SK-N-SH (cell line): ENCODE measurements around the gene CLSTN2. TPM values are rescaled to one million over a fixed set of nuclear protein-coding genes. Genes with fewer than 3 reads are reported as not detected.

Source experiments
- CTCF ChIA-PET: fragments of 300-600, 350-600 bp; formaldehyde crosslinking; extraction: SDS; loops from one replicate; lab custom pipeline; 2021; lab: Yijun Ruan, JAX
- POLR2A ChIA-PET: fragments of 350-600 bp; sonication (Branson Sonifier 250); formaldehyde crosslinking; extraction: SDS; loops from one replicate; lab custom pipeline; 2020; ENCODE audit warnings: antibody characterized with exemption, inconsistent platforms; lab: Yijun Ruan, JAX
- DNase-seq: peaks from one replicate; pipeline ENCODE4 v3.0.0; 2012
- H2AFZ ChIP-seq: fragments of 200-600 bp; sonication (generic); 2 replicates; pipeline ENCODE4 v1.8.1; 2016; ENCODE audit warnings: antibody characterized with exemption, mild to moderate bottlenecking, low read depth
- H3F3A ChIP-seq: fragments of 200-600 bp; sonication (generic); replicated peaks from 2 replicates; pipeline ENCODE3; 2016; ENCODE audit warnings: antibody characterized with exemption, mild to moderate bottlenecking; ENCODE audit not compliant: insufficient read depth
- H3K27ac ChIP-seq, 2 experiments: fragments of 200-500 bp in 1 of 2; fragments of 200-600 bp in 1 of 2; sonication (Bioruptor generic) in 1 of 2; sonication (generic), shearing (Covaris generic) in 1 of 2; 2 replicates each; pipeline versions ENCODE4 v1.5.1 to v1.6.1; 2014 to 2016; ENCODE audit warnings: low read depth in 2 of 2, inconsistent platforms in 1 of 2, low read length in 1 of 2, mild to moderate bottlenecking in 1 of 2, mixed read lengths in 1 of 2
- H3K27me3 ChIP-seq: fragments of 200-600 bp; sonication (generic), shearing (Covaris generic); 2 replicates; pipeline ENCODE4 v1.6.1; 2016; ENCODE audit warnings: mixed run types; ENCODE audit not compliant: insufficient read depth
- H3K36me3 ChIP-seq, 2 experiments: fragments of 200-500 bp in 1 of 2; fragments of 200-600 bp in 1 of 2; sonication (Bioruptor generic) in 1 of 2; sonication (generic) in 1 of 2; replicated peaks in 1 of 2; 2 replicates each; pipeline versions ENCODE3 to v1.5.1; 2014 to 2016; ENCODE audit warnings: low read length in 1 of 2, mild to moderate bottlenecking in 1 of 2; ENCODE audit not compliant: insufficient read depth in 2 of 2, control insufficient read depth in 1 of 2
- H3K4me1 ChIP-seq, 2 experiments: fragments of 200-500 bp in 1 of 2; fragments of 200-600 bp in 1 of 2; sonication (Bioruptor generic) in 1 of 2; sonication (generic), shearing (Covaris generic) in 1 of 2; 2 replicates each; pipeline versions ENCODE4 v1.5.1 to v1.6.1; 2014 to 2016; ENCODE audit warnings: low read depth in 1 of 2, low read length in 1 of 2, mixed run types in 1 of 2; ENCODE audit not compliant: insufficient read depth in 2 of 2, control insufficient read depth in 1 of 2
- H3K4me2 ChIP-seq: fragments of 200-600 bp; sonication (generic), shearing (Covaris generic); 2 replicates; pipeline ENCODE4 v1.6.1; 2017; ENCODE audit warnings: mixed run types
- H3K4me3 ChIP-seq, 2 experiments: fragments of 200-500 bp in 1 of 2; fragments of 200-600 bp in 1 of 2; sonication (Bioruptor generic) in 1 of 2; sonication (generic), shearing (Covaris generic) in 1 of 2; 2 replicates each; pipeline versions ENCODE4 v1.5.1 to v1.8.1; 2014 to 2016; ENCODE audit warnings: low read depth in 2 of 2, inconsistent platforms in 1 of 2, low read length in 1 of 2, mild to moderate bottlenecking in 1 of 2, mixed read lengths in 1 of 2, moderate library complexity in 1 of 2
- H3K79me2 ChIP-seq: fragments of 200-600 bp; sonication (generic); 2 replicates; pipeline ENCODE4 v1.8.1; 2017; ENCODE audit warnings: mild to moderate bottlenecking; ENCODE audit not compliant: insufficient read depth
- H3K9ac ChIP-seq: fragments of 200-600 bp; sonication (generic); 2 replicates; pipeline ENCODE4 v1.6.1; 2017; ENCODE audit warnings: mixed run types
- H3K9me2 ChIP-seq: fragments of 200-600 bp; sonication (generic); 2 replicates; pipeline ENCODE4 v1.6.1; 2017; ENCODE audit warnings: mixed run types
- H3K9me3 ChIP-seq: fragments of 200-600 bp; sonication (generic); 2 replicates; pipeline ENCODE4 v1.6.1; 2017; ENCODE audit warnings: mixed run types, mild to moderate bottlenecking, moderate library complexity
- H4K20me1 ChIP-seq: fragments of 200-600 bp; sonication (generic); 2 replicates; pipeline ENCODE4 v1.6.1; 2017; ENCODE audit warnings: mild to moderate bottlenecking, mixed run types; ENCODE audit not compliant: insufficient read depth
- CHD2 ChIP-seq: fragments of 150-350 bp; IDR thresholded peaks from 2 replicates; pipeline ENCODE4 v1.6.1; 2018; ENCODE audit warnings: low read length; ENCODE audit not compliant: partially characterized antibody
- EZH2phosphoT487 ChIP-seq: fragments of 200-600 bp; sonication (generic); IDR thresholded peaks from 2 replicates; pipeline ENCODE4 v1.6.1; 2017; ENCODE audit warnings: low read depth, mixed run types, mild to moderate bottlenecking, antibody characterized with exemption, moderate library complexity, borderline replicate concordance
- FOXJ3 ChIP-seq: sonication (generic); formaldehyde crosslinking; IDR thresholded peaks from 2 replicates; pipeline ENCODE4 v1.5.1; 2020; ENCODE audit warnings: mild to moderate bottlenecking, missing genetic modification reagents
- FOXM1 ChIP-seq: IDR thresholded peaks from 2 replicates; pipeline ENCODE4 v1.4.0; 2012; ENCODE audit warnings: low read depth, mild to moderate bottlenecking
- GABPA ChIP-seq: IDR thresholded peaks from 2 replicates; pipeline ENCODE4 v1.4.0; 2012; ENCODE audit warnings: low read depth, mild to moderate bottlenecking
- JUND ChIP-seq: IDR thresholded peaks from 2 replicates; pipeline ENCODE4 v1.4.0; 2012
- MEF2A ChIP-seq: IDR thresholded peaks from 2 replicates; pipeline ENCODE4 v1.4.0; 2012; ENCODE audit warnings: low read depth, borderline replicate concordance
- POLR2AphosphoS5 ChIP-seq: IDR thresholded peaks from 2 replicates; pipeline ENCODE4 v1.6.1; 2012; ENCODE audit warnings: low read depth, low read length
- RAD21 ChIP-seq: IDR thresholded peaks from 2 replicates; pipeline ENCODE4 v1.6.1; 2012; ENCODE audit warnings: mild to moderate bottlenecking, low read length
- RCOR1 ChIP-seq: fragments of 150-350 bp; IDR thresholded peaks from 2 replicates; pipeline ENCODE4 v1.6.1; 2017; ENCODE audit warnings: antibody characterized with exemption, low read length
- RXRA ChIP-seq: IDR thresholded peaks from 2 replicates; pipeline ENCODE4 v1.4.0; 2012; ENCODE audit warnings: low read depth, mild to moderate bottlenecking, borderline replicate concordance
- SIN3A ChIP-seq: IDR thresholded peaks from 2 replicates; pipeline ENCODE4 v1.6.1; 2012; ENCODE audit warnings: low read depth, mild to moderate bottlenecking, low read length, moderate library complexity, borderline replicate concordance
- SMC3 ChIP-seq: IDR thresholded peaks from 2 replicates; pipeline ENCODE4 v1.6.1; 2012; ENCODE audit warnings: low read depth, low read length, improper control_type of control experiment
- TAF1 ChIP-seq: IDR thresholded peaks from 2 replicates; pipeline ENCODE4 v1.6.1; 2012; ENCODE audit warnings: low read depth, mild to moderate bottlenecking, low read length, moderate library complexity, borderline replicate concordance
- TCF12 ChIP-seq: IDR thresholded peaks from 2 replicates; pipeline ENCODE4 v1.4.0; 2012
- YY1 ChIP-seq: IDR thresholded peaks from 2 replicates; pipeline ENCODE4 v1.4.0; 2012; ENCODE audit warnings: low read depth, mild to moderate bottlenecking
- WGBS: methylation state at CpG from one replicate; pipeline ENCODE4 v1.1.6; 2017; ENCODE audit warnings: low lambda C conversion rate; 5-methylcytosine and 5-hydroxymethylcytosine counted together
- polyA plus RNA-seq, 3 experiments: library from polyadenylated mRNA; depleted of rRNA; stranded (reverse); fragments of >200 nt; gene quantifications; 2 replicates each; pipeline ENCODE4 v1.2.3, GENCODE V29; 2012
- TF ChIP-seq, protein P1 (sequence below): fragments of 150-350 bp; IDR thresholded peaks from 2 replicates; pipeline ENCODE4 v1.6.1; 2016; ENCODE audit warnings: mild to moderate bottlenecking, low read depth, low read length
- TF ChIP-seq, protein P2 (sequence below): IDR thresholded peaks from 2 replicates; pipeline ENCODE4 v1.6.1; 2012; ENCODE audit warnings: mild to moderate bottlenecking, low read depth, low read length, moderate library complexity
- TF ChIP-seq, protein P3 (sequence below): fragments of 200-600 bp; sonication (generic); IDR thresholded peaks from 2 replicates; pipeline ENCODE4 v1.6.1; 2017; ENCODE audit warnings: antibody characterized with exemption, mild to moderate bottlenecking, moderate library complexity
- TF ChIP-seq, protein P4 (sequence below): IDR thresholded peaks from 2 replicates; pipeline ENCODE4 v1.4.0; 2012; ENCODE audit warnings: low read depth, borderline replicate concordance
- TF ChIP-seq, protein P5 (sequence below): fragments of 150-350 bp; IDR thresholded peaks from 2 replicates; pipeline ENCODE4 v1.6.1; 2017; ENCODE audit warnings: antibody characterized with exemption, low read length, low read depth, borderline replicate concordance
- TF ChIP-seq, protein P6 (sequence below): IDR thresholded peaks from 2 replicates; pipeline ENCODE4 v1.4.0; 2012; ENCODE audit warnings: low read depth

CLSTN2 gene
- polyA plus RNA-seq, 1 of the 3 experiments (the other 2 are of a cell fraction): 0.02 TPM

DNA sequence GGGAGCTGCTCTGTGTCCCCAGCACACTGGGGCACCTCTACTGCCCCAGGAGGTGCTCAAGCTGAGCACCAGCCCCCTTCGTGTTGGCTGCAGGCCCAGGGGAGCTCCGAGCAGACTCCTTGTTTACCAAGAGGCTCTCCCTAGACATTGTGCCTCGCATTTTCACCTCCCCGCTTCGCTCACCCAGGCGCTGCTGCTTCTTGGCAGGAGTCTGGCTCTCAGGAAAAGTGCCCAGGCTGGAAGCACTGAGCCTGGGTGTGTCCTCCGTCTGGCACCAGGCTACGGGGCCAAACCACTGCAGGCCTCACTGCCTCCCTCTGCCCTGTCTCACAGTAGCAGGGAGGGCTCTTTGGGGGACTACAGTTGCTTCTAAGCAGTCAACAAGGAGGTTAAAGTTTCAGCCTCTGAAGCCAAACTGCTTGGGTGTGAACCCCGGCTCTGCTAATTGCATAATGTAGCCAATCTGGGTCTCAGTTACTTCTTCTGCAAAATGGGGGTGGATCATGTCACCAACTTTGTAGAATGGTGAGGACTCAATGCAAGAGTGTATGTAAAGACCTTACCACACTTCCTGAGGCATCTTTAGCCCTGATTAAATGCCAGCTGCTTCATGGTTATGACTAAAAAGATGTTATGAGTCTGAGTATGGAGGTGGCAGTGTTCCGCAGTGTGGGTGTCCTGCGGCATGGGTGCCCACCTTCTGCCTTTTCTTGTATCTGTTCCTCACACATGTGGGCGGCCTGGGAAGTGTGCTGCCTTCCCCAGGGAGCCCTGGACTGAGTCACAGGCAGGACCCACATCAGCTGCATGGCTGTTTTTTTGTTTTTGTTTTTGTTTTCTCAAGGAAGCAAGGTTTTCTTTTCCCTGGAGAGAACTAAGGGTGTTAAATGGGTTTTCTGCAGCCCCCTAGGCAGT is 88.9 kb downstream of the CLSTN2 start:
- Histone ChIP-seq H3F3A (no peaks in the 10 kb centered on the region), H3K9me3 (no peaks in the 10 kb centered on the region), H4K20me1 (no peaks in the 10 kb centered on the region)

DNA sequence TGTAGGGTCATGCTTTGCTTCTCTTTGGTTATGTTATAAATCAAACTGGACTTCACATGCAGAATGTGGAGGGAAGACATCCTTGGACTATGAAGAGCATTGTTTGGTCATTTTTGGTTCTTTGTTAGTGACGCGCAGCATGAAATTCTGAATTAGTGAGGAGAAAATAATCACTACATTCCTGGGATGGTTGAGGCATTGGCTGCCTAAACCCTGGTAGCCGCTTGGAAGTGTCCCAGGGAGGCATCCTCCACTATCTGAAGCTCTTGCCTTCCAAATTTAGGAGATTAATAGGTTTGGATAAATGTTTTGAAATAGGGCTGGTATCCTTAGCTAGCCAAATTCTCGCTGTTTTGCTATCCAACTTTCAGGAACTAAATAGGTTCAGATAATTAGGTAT is 96.2 kb downstream of the CLSTN2 start:
- H3K4me1 ChIP-seq: peaks cover 0 to 4% of the 10 kb centered on the region in 2 experiments; a peak in 2 of 4 replicates
- WGBS: 55% methylated on average over 4 of the region's 4 CpGs
- DNase-seq: no peak
- no peaks in the 10 kb centered on the region for H3F3A ChIP-seq
- H3K4me2 ChIP-seq: no peak overlapping the region
- ChIA-PET CTCF (interaction anchor here (1.3 to 1.4 kb wide), 2 partner anchors 14 to 25 kb away, joined by 3 read pairs; no protein-coding TSS in a partner anchor), POLR2A (no interaction called here)
- no peak overlapping the region for H2AFZ ChIP-seq
- H3K9me3 ChIP-seq: no peaks in the 10 kb centered on the region
- H4K20me1 ChIP-seq: no peaks in the 10 kb centered on the region
- no peaks in the 10 kb centered on the region for H3K27me3 ChIP-seq
- H3K9me2 ChIP-seq: no peaks in the 10 kb centered on the region
- no peak overlapping the region for H3K4me3 ChIP-seq
- no peak overlapping the region for H3K27ac ChIP-seq
- no peaks in the 10 kb centered on the region for H3K36me3 ChIP-seq
- H3K79me2 ChIP-seq: no peaks in the 10 kb centered on the region
- H3K9ac ChIP-seq: no peak overlapping the region
- no peak for TF ChIP-seq RCOR1
- TF ChIP-seq, protein P1, sequence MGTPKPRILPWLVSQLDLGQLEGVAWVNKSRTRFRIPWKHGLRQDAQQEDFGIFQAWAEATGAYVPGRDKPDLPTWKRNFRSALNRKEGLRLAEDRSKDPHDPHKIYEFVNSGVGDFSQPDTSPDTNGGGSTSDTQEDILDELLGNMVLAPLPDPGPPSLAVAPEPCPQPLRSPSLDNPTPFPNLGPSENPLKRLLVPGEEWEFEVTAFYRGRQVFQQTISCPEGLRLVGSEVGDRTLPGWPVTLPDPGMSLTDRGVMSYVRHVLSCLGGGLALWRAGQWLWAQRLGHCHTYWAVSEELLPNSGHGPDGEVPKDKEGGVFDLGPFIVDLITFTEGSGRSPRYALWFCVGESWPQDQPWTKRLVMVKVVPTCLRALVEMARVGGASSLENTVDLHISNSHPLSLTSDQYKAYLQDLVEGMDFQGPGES: no peak
- no peak for TF ChIP-seq SIN3A
- TF ChIP-seq, protein P2, sequence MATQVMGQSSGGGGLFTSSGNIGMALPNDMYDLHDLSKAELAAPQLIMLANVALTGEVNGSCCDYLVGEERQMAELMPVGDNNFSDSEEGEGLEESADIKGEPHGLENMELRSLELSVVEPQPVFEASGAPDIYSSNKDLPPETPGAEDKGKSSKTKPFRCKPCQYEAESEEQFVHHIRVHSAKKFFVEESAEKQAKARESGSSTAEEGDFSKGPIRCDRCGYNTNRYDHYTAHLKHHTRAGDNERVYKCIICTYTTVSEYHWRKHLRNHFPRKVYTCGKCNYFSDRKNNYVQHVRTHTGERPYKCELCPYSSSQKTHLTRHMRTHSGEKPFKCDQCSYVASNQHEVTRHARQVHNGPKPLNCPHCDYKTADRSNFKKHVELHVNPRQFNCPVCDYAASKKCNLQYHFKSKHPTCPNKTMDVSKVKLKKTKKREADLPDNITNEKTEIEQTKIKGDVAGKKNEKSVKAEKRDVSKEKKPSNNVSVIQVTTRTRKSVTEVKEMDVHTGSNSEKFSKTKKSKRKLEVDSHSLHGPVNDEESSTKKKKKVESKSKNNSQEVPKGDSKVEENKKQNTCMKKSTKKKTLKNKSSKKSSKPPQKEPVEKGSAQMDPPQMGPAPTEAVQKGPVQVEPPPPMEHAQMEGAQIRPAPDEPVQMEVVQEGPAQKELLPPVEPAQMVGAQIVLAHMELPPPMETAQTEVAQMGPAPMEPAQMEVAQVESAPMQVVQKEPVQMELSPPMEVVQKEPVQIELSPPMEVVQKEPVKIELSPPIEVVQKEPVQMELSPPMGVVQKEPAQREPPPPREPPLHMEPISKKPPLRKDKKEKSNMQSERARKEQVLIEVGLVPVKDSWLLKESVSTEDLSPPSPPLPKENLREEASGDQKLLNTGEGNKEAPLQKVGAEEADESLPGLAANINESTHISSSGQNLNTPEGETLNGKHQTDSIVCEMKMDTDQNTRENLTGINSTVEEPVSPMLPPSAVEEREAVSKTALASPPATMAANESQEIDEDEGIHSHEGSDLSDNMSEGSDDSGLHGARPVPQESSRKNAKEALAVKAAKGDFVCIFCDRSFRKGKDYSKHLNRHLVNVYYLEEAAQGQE: no peak
- TF ChIP-seq YY1: no peak
- TF ChIP-seq FOXM1: no peak
- TF ChIP-seq, protein P3, sequence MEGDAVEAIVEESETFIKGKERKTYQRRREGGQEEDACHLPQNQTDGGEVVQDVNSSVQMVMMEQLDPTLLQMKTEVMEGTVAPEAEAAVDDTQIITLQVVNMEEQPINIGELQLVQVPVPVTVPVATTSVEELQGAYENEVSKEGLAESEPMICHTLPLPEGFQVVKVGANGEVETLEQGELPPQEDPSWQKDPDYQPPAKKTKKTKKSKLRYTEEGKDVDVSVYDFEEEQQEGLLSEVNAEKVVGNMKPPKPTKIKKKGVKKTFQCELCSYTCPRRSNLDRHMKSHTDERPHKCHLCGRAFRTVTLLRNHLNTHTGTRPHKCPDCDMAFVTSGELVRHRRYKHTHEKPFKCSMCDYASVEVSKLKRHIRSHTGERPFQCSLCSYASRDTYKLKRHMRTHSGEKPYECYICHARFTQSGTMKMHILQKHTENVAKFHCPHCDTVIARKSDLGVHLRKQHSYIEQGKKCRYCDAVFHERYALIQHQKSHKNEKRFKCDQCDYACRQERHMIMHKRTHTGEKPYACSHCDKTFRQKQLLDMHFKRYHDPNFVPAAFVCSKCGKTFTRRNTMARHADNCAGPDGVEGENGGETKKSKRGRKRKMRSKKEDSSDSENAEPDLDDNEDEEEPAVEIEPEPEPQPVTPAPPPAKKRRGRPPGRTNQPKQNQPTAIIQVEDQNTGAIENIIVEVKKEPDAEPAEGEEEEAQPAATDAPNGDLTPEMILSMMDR: no peak
- TF ChIP-seq FOXJ3 (CRISPR knock-in tag): no peak

More for the DNA sequence above, 88.9 kb downstream of the CLSTN2 start:
- Histone ChIP-seq H3K27me3 (no peaks in the 10 kb centered on the region), H3K4me1 (peaks cover 0 to 44% of the 10 kb centered on the region in 2 experiments; a peak in 2 of 4 replicates), H3K36me3 (no peaks in the 10 kb centered on the region), H3K4me2 (no peak overlapping the region), H3K4me3 (no peak overlapping the region), H2AFZ (no peak overlapping the region), H3K9ac (no peak overlapping the region), H3K9me2 (no peaks in the 10 kb centered on the region), H3K27ac (no peak overlapping the region; a peak in 1 of 4 replicates), H3K79me2 (no peaks in the 10 kb centered on the region)
- WGBS: 40% methylated on average over 11 of the region's 12 CpGs
- POLR2A ChIA-PET: no interaction called here
- no peak for DNase-seq
- CTCF ChIA-PET: interaction anchor here (1.1 to 2.4 kb wide), 3 partner anchors 86 to 89 kb away, joined by 3 to 12 read pairs (median 9); partner anchors contain the start of gene CLSTN2
- TF ChIP-seq TAF1 (no peak), JUND (no peak), RXRA (no peak), TCF12 (no peak), RAD21 (no peak), POLR2AphosphoS5 (no peak), CHD2 (no peak), MEF2A (no peak), GABPA (no peak), EZH2phosphoT487 (no peak), FOXM1 (no peak), SMC3 (no peak)
- TF ChIP-seq, protein P4, sequence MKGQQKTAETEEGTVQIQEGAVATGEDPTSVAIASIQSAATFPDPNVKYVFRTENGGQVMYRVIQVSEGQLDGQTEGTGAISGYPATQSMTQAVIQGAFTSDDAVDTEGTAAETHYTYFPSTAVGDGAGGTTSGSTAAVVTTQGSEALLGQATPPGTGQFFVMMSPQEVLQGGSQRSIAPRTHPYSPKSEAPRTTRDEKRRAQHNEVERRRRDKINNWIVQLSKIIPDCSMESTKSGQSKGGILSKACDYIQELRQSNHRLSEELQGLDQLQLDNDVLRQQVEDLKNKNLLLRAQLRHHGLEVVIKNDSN: no peak
- TF ChIP-seq, protein P5, sequence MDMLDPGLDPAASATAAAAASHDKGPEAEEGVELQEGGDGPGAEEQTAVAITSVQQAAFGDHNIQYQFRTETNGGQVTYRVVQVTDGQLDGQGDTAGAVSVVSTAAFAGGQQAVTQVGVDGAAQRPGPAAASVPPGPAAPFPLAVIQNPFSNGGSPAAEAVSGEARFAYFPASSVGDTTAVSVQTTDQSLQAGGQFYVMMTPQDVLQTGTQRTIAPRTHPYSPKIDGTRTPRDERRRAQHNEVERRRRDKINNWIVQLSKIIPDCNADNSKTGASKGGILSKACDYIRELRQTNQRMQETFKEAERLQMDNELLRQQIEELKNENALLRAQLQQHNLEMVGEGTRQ: no peak
- TF ChIP-seq, protein P6, sequence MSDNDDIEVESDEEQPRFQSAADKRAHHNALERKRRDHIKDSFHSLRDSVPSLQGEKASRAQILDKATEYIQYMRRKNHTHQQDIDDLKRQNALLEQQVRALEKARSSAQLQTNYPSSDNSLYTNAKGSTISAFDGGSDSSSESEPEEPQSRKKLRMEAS: no peak
